HepG2 (cell line): ENCODE data around the gene PSD4. TPM values are rescaled to one million over a fixed set of nuclear protein-coding genes. Genes with fewer than 3 reads are reported as not detected.

Experiments used
- ATF7 ChIP-seq, 2 experiments: fragments of 450-650 bp in 1 of 2; sonication (generic) in 1 of 2; formaldehyde crosslinking in 1 of 2; IDR thresholded peaks; 2 replicates each; pipeline versions ENCODE4 v1.4.0 to v1.6.1; 2016 to 2020; ENCODE audit warnings: antibody characterized with exemption in 1 of 2, mild to moderate bottlenecking in 1 of 2, missing genetic modification reagents in 1 of 2
- BRD4 ChIP-seq: sonication (generic); formaldehyde crosslinking; IDR thresholded peaks from 2 replicates; pipeline ENCODE4 v1.4.0; 2020; ENCODE audit warnings: missing genetic modification reagents
- IKZF1 ChIP-seq: fragments of 450-650 bp; IDR thresholded peaks from 2 replicates; pipeline ENCODE4 v1.7.1; 2016
- MAFK ChIP-seq, 2 experiments: IDR thresholded peaks in 1 of 2; conservative IDR thresholded peaks in 1 of 2; 2 replicates each; pipeline ENCODE4 v1.6.1; 2011; ENCODE audit warnings: improper control_type of control experiment in 2 of 2, low read length in 2 of 2
- MYC ChIP-seq: sonication (generic); formaldehyde crosslinking; IDR thresholded peaks from 2 replicates; pipeline ENCODE4 v1.9.0; 2021; ENCODE audit warnings: missing genetic modification reagents, borderline replicate concordance
- PRPF4 ChIP-seq: fragments of 200-400 bp; formaldehyde crosslinking; IDR thresholded peaks from 2 replicates; pipeline ENCODE4 v1.6.1; 2016; ENCODE audit warnings: low read length, low read depth; ENCODE audit not compliant: poor library complexity, severe bottlenecking
- RAD21 ChIP-seq: fragments of 450-650 bp; formaldehyde crosslinking; IDR thresholded peaks from 2 replicates; pipeline ENCODE4 v1.5.0; 2020; ENCODE audit warnings: mild to moderate bottlenecking
- RBFOX2 ChIP-seq: fragments of 200-400 bp; formaldehyde crosslinking; IDR thresholded peaks from 2 replicates; pipeline ENCODE4 v1.6.1; 2017; ENCODE audit warnings: low read depth, mild to moderate bottlenecking, low read length
- SNRNP70 ChIP-seq: fragments of 200-400 bp; formaldehyde crosslinking; IDR thresholded peaks from 2 replicates; pipeline ENCODE4 v1.6.1; 2017; ENCODE audit warnings: mild to moderate bottlenecking, low read depth, low read length, moderate library complexity
- SSRP1 ChIP-seq: IDR thresholded peaks from 2 replicates; pipeline ENCODE4 v1.6.1; 2016; ENCODE audit warnings: control low read depth
- TEAD3 ChIP-seq: optimal IDR thresholded peaks from 2 replicates; pipeline ENCODE3; 2016; ENCODE audit warnings: borderline replicate concordance
- TOE1 ChIP-seq: sonication (generic); formaldehyde crosslinking; IDR thresholded peaks from 2 replicates; pipeline ENCODE4 v1.4.0; 2020; ENCODE audit warnings: mild to moderate bottlenecking, missing genetic modification reagents
- ZBTB21 ChIP-seq: sonication (generic); formaldehyde crosslinking; IDR thresholded peaks from 2 replicates; pipeline ENCODE4 v1.4.0; 2020; ENCODE audit warnings: missing genetic modification reagents
- ZEB1 ChIP-seq: IDR thresholded peaks from 2 replicates; pipeline ENCODE4 v1.6.1; 2012; ENCODE audit warnings: mild to moderate bottlenecking, low read depth, inconsistent platforms; ENCODE audit not compliant: insufficient replicate concordance
- ZNF234 ChIP-seq: sonication (generic); formaldehyde crosslinking; conservative IDR thresholded peaks from 2 replicates; pipeline ENCODE4 v1.5.1; 2020; ENCODE audit warnings: mild to moderate bottlenecking, missing genetic modification reagents
- ZNF253 ChIP-seq: sonication (generic); formaldehyde crosslinking; IDR thresholded peaks from 2 replicates; pipeline ENCODE4 v1.8.0; 2022; ENCODE audit warnings: mild to moderate bottlenecking, missing genetic modification reagents, borderline replicate concordance
- ZNF335 ChIP-seq: sonication (generic); formaldehyde crosslinking; IDR thresholded peaks from 2 replicates; pipeline ENCODE4 v1.4.0; 2020; ENCODE audit warnings: missing genetic modification reagents
- ZNF530 ChIP-seq: sonication (generic); formaldehyde crosslinking; IDR thresholded peaks from 2 replicates; pipeline ENCODE4 v1.5.0; 2020; ENCODE audit warnings: low read depth, mild to moderate bottlenecking, missing genetic modification reagents
- ZNF564 ChIP-seq: sonication (generic); formaldehyde crosslinking; IDR thresholded peaks from 2 replicates; pipeline ENCODE4 v1.8.1; 2023; ENCODE audit warnings: mild to moderate bottlenecking, missing genetic modification reagents
- ZNF605 ChIP-seq: sonication (generic); formaldehyde crosslinking; IDR thresholded peaks from 2 replicates; pipeline ENCODE4 v1.8.0; 2022; ENCODE audit warnings: mild to moderate bottlenecking, missing genetic modification reagents
- ZNF607 ChIP-seq: sonication (generic); formaldehyde crosslinking; IDR thresholded peaks from 2 replicates; pipeline ENCODE4 v1.5.1; 2020; ENCODE audit warnings: missing genetic modification reagents, mild to moderate bottlenecking, borderline replicate concordance
- polyA plus RNA-seq, 8 experiments: library from polyadenylated mRNA; depleted of rRNA in 3 of 8; stranded (reverse) in 7 of 8; unstranded in 1 of 8; fragments of >200 nt; fragmentation: Illumina TruSeq in 4 of 8; extraction: Trizol in 4 of 8; gene quantifications; 2 replicates each; pipeline versions ENCODE4 v1.2.1 to v1.2.3, GENCODE V29; 2011 to 2016; ENCODE audit warnings: low read depth in 4 of 8, missing spikeins in 1 of 8, mixed read lengths in 1 of 8; ENCODE audit not compliant: insufficient read depth in 1 of 8
- total RNA-seq, 5 experiments: library from RNA; depleted of rRNA; stranded (reverse); fragments of >200 nt; fragmentation: Illumina TruSeq; extraction: Trizol; gene quantifications; 2 replicates each; pipeline ENCODE4 v1.2.3, GENCODE V29; 2016; ENCODE audit warnings: low read depth in 1 of 5
- TF ChIP-seq, protein P1 (sequence below): sonication (generic); formaldehyde crosslinking; IDR thresholded peaks from 2 replicates; pipeline ENCODE4 v1.5.0; 2020; ENCODE audit warnings: missing genetic modification reagents
- TF ChIP-seq, protein P2 (sequence below): sonication (generic); formaldehyde crosslinking; IDR thresholded peaks from 2 replicates; pipeline ENCODE4 v1.8.1; 2022; ENCODE audit warnings: low read depth, mild to moderate bottlenecking, missing genetic modification reagents
- TF ChIP-seq, protein P3 (sequence below): sonication (generic); formaldehyde crosslinking; IDR thresholded peaks from 2 replicates; pipeline ENCODE4 v1.5.0; 2020; ENCODE audit warnings: mild to moderate bottlenecking, missing genetic modification reagents, moderate library complexity

The PSD4 gene
- total and polyA plus RNA-seq, 2 of the 13 experiments (the other 11 are each of a cell fraction or from before 2014, with no cell fraction given) = 5.8 to 9.4 TPM

DNA sequence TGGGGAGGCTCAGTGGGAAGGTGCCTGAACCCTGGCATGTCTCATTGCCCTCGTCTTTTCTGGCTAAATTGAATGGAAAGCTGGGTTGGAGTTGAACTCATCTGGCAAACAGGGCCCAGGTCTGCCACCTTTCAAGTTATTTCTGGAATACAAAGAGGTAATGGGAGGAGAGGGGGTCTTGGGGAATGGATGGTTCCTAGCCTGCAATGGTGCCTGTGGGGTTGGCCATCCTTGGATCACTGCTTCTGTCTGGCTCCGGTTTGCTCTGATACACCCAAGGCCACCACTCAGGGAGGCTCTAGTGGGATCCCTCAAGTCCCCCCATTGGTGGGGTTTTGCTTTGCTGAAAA lies 45.3 kb downstream of the PSD4 start (continued):
- TF ChIP-seq TOE1 (CRISPR knock-in tag) (no peak), ZNF335 (CRISPR knock-in tag) (no peak), RBFOX2 (peak; percentile 44; the same call in 1 of the 2 replicates), TEAD3 (CRISPR knock-in tag) (no peak), RAD21 (CRISPR knock-in tag) (no peak), ZNF564 (CRISPR knock-in tag) (no peak), ATF7 (IDR thresholded peaks at IDR 0.05) (no peak), ATF7 (CRISPR knock-in tag; IDR thresholded peaks at IDR 0.05) (no peak), ZNF605 (CRISPR knock-in tag) (peak; percentile 32; the same call in 1 of the 2 replicates), ZNF607 (CRISPR knock-in tag) (no peak), MYC (CRISPR knock-in tag) (no peak), MAFK (conservative IDR thresholded peaks at IDR 0.05 in 1 of 2, IDR thresholded peaks at IDR 0.05 in 1 of 2; ENCODE audit: low read length in 2 of 2) (no peak), IKZF1 (no peak), SNRNP70 (no peak), PRPF4 (no peak), ZEB1 (no peak), SSRP1 (CRISPR knock-in tag) (peak; percentile 92; the same call in 1 of the 2 replicates), BRD4 (CRISPR knock-in tag) (0 out of 2 replicates have a peak, but pooled peaks have one; percentile 46), ZNF253 (CRISPR knock-in tag) (no peak), ZNF530 (CRISPR knock-in tag) (no peak), ZNF234 (CRISPR knock-in tag) (no peak), ZBTB21 (CRISPR knock-in tag) (no peak)
- TF ChIP-seq, protein P1, sequence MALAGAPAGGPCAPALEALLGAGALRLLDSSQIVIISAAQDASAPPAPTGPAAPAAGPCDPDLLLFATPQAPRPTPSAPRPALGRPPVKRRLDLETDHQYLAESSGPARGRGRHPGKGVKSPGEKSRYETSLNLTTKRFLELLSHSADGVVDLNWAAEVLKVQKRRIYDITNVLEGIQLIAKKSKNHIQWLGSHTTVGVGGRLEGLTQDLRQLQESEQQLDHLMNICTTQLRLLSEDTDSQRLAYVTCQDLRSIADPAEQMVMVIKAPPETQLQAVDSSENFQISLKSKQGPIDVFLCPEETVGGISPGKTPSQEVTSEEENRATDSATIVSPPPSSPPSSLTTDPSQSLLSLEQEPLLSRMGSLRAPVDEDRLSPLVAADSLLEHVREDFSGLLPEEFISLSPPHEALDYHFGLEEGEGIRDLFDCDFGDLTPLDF (CRISPR knock-in tag) = no peak
- TF ChIP-seq, protein P2, sequence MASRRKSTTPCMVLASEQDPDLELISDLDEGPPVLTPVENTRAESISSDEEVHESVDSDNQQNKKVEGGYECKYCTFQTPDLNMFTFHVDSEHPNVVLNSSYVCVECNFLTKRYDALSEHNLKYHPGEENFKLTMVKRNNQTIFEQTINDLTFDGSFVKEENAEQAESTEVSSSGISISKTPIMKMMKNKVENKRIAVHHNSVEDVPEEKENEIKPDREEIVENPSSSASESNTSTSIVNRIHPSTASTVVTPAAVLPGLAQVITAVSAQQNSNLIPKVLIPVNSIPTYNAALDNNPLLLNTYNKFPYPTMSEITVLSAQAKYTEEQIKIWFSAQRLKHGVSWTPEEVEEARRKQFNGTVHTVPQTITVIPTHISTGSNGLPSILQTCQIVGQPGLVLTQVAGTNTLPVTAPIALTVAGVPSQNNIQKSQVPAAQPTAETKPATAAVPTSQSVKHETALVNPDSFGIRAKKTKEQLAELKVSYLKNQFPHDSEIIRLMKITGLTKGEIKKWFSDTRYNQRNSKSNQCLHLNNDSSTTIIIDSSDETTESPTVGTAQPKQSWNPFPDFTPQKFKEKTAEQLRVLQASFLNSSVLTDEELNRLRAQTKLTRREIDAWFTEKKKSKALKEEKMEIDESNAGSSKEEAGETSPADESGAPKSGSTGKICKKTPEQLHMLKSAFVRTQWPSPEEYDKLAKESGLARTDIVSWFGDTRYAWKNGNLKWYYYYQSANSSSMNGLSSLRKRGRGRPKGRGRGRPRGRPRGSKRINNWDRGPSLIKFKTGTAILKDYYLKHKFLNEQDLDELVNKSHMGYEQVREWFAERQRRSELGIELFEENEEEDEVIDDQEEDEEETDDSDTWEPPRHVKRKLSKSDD = no peak
- TF ChIP-seq, protein P3, sequence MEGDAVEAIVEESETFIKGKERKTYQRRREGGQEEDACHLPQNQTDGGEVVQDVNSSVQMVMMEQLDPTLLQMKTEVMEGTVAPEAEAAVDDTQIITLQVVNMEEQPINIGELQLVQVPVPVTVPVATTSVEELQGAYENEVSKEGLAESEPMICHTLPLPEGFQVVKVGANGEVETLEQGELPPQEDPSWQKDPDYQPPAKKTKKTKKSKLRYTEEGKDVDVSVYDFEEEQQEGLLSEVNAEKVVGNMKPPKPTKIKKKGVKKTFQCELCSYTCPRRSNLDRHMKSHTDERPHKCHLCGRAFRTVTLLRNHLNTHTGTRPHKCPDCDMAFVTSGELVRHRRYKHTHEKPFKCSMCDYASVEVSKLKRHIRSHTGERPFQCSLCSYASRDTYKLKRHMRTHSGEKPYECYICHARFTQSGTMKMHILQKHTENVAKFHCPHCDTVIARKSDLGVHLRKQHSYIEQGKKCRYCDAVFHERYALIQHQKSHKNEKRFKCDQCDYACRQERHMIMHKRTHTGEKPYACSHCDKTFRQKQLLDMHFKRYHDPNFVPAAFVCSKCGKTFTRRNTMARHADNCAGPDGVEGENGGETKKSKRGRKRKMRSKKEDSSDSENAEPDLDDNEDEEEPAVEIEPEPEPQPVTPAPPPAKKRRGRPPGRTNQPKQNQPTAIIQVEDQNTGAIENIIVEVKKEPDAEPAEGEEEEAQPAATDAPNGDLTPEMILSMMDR = no peak
